ENCODE data around the gene TAOK1. TPM values are rescaled to one million over a fixed set of nuclear protein-coding genes. Genes with fewer than 3 reads are reported as not detected.

Gene TAOK1
- total RNA-seq, 1 experiment from 2014 or later, result 30.2 TPM

DNA sequence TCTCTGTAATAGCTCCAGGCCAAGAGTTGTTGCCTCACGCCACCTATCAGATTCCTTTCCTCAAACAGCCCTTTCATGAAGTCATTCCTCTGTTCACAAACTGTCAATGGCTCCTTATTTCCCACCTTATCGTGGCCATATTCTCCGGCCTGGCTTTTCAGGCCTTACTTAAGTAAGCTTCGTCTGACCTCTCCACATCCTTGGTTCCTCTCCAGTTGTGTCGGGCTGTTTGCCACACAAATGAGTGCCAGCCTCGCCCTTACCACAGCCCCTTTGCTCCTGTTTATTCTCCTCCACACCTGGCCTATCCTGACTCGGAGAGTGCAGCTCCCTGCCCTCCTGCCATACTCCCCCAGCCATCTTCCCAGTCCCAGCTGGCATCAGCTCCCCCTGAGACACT lies 180.4 kb downstream of the TAOK1 start:
- DNase-seq (ENCODE audit: low read depth), result no peak

DNA sequence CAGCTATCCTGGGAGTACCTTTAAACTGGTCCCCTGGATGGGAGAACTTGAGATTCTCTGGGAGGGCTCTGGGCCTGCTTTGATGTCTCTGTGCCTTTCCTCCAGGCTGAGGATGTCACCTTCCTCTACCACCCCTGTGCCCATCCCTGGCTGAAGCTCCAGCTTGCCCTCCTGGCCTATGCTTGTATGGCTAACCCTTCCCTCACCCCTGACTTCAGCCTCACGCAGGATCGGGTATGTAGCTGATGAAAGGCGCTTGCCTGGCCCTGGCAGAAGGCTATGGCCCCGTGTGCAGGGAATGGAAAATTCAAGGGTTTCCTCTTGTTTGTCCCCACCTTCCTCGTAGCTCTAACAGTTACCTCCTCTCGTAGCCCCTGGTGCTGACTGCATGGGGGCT lies 181.3 kb downstream of the TAOK1 start:
- DNase-seq (ENCODE audit: low read depth), result no peak

DNA sequence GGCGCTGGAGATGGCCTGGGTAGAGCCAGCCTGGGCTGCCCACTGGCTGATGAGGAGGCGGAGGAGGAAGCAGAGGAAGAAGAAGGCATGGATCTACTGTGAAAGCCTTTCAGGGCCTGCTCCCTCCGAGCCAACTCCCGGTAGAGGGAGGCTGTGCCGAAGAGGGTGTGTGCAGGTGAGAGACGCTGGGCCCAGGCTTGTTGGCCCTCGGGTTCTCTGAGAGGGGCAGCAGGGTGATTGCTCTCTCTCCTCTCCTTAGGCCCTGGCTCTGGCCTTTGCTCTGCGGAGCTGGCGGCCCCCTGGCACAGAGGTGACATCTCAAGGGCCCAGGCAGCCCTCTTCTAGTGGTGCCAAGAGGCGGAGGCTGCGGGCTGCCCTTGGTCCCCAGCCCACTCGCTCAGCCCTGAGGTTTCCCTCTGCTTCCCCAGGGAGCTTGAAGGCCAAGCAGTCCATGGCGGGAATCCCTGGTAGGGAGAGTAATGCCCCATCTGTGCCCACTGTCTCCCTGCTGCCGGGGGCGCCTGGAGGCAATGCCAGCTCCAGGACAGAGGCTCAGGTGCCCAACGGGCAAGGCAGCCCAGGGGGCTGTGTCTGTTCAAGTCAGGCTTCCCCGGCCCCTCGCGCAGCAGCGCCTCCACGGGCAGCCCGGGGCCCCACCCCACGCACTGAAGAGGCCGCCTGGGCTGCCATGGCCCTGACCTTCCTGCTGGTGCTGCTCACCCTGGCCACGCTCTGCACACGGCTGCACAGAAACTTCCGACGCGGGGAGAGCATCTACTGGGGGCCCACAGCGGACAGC lies 181.9 kb downstream of the TAOK1 start:
- DNase-seq (ENCODE audit: low read depth), result no peak

DNA sequence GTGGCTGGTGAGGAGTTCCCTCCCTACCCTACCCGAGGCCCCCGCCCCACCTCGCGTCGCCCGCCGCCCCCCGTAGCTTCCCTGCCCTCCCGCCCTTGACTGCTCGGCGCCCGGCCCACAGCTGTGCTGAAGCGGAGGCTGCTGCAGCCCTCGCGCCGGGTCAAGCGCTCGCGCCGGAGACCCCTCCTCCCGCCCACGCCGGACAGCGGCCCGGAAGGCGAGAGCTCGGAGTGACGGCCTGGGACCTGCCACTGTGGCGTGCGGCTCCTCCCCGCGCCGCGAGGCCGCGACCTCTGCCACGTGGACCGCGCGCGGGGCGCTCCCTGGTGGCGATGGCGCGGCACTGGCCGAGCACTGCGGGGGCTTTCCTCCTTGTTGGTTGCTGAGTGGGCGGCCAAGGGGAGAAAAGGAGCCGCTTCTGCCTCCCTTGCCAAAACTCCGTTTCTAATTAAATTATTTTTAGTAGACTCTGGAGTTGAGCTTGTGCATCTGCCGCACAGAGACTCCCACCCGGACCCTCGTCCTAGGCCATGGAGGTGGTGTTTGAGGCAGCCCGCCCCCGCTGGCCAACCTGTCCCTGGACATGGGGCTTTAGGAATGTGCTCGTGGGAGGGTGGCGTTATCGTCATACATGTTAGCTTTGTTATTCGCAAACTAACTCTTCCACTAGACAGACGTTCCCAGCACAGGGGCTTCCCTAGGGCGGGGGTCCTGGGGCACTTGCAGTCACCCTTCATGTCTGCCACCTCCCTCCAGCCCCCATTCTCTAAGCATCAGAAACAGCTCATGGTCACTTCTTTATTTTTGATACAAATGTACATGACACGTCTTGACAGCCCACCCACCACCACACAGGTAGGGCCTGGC lies 182.8 kb downstream of the TAOK1 start:
- DNase-seq (ENCODE audit: low read depth), result no peak

DNA sequence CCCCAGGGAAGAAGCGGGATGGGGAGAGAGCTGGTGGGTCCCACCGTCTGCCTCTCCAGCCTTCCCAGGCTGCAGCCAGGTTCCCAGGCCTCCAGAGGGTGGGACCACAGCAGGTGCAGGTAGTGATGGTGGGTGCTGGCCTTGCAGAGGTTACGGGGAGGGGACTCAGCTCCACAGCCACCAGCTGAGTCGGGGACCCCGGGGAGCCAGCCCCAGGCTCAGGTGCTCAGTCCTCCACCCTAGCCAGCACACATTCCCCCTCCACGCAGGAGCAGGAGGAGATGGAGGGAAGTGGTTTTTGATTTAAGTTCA lies 183.4 kb downstream of the TAOK1 start:
- no peak for DNase-seq (ENCODE audit: low read depth)

DNA sequence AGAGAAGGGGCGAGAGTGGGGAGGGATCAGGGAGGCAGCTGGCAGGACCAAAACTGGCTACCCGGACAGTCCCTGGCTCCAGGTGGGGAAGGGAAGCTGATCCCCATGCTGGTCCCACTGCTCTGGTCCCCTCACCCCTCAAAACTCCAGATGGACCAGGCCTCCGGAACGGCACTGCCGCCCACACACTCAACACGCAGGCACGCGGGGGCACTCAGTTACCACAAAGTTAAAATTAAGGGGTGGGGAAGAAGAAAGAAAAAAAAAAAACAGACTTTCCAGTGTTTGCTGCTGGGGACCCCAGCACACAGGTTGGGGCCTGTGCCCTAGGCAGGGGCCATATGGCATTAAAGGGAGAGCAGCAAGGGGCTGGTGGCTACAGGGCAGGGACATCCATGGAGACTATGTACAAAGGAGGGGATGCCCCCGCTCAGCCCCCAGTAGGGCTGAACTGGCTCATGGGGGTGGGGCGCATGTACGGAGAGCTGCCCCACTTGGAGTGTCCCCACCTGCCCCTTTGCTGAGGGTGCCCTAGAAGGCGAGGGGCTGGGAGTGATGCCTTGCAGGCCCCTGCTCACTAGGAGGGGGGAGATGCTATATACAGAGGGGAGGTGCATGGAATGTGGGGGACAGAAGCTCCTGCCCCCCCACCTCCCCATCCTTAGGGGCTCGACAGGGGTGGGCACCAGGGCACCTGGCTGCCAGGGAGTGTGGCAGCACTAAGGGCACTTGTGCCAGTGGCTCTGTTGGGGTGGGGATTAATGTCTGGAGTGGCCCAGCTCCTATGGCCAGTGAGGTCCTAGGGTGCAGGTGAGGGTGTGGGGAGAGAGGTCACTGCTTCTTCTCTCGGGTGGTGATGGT lies 183.9 kb downstream of the TAOK1 start:
- DNase-seq (ENCODE audit: low read depth), result no peak

DNA sequence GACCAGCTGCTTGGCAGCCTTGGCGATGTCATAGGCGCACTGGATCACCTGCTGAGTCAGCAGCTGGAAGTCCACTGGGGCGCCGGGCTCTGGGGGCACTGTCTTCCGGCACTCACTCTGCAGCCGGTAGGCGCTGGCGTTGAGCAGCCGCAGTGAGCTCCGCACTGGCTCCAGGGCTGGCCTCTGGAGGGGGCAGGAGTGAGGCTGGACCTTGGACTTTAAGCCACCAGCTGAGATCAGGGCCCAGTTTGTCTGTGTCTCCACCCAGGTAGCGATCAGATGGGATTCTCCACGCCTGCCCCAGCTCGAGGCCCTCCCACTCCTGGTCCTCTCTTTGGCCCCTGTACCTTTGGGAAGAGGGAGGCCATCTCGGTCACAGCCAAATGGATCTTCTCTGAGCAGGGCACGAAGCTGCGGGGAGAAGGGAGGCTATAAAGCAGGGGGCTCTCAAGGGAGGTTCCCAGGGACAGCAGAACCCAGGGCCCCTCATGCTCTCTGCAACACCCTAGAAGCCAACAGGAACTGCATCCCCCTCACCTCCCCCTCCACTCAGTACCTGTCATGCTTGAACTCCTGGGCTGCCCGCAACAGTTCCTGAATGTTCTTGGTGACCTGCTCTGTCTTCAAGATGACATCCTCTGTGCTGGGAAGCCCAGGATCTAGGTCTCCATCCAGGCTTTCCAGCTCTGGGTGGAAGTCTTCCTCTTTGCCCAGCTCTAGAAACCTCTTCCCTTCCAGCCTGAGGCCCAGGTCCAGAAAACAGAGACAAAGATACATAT lies 184.8 kb downstream of the TAOK1 start:
- no peak for DNase-seq (ENCODE audit: low read depth)

DNA sequence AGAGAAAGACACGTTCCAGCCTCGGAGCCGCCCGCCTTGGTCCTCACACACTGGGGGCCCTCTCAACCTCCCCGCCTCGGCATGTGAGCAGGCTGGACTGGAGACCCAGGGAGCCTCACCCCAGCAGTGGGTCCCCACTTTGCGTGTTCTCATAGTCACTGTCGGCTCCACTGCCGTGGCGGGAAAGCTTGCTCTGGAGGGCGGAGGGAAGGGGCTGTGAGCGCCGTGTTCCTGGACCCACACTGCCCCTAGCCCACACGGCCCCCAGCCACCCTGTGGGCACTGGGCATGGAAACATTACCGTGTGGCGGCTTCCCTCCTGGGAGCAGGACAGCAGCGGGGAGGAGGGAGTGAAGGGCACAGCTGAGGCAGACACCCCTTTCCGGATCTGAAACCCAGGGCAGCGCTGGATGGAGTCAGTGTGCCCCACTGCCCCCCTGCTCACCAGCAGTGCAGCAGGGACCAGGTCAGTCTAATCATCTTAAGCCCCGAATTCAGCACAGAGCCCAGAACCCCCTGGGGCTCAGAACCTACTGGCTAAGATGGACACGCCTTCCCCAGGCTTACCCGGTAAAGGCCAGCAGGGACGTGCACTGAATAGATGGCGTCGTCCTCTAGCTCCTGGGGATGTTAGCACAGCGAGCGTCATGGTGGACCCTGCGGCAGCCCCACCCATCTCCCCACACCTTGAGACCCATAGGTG lies 185.5 kb downstream of the TAOK1 start:
- DNase-seq (ENCODE audit: low read depth), result no peak

DNA sequence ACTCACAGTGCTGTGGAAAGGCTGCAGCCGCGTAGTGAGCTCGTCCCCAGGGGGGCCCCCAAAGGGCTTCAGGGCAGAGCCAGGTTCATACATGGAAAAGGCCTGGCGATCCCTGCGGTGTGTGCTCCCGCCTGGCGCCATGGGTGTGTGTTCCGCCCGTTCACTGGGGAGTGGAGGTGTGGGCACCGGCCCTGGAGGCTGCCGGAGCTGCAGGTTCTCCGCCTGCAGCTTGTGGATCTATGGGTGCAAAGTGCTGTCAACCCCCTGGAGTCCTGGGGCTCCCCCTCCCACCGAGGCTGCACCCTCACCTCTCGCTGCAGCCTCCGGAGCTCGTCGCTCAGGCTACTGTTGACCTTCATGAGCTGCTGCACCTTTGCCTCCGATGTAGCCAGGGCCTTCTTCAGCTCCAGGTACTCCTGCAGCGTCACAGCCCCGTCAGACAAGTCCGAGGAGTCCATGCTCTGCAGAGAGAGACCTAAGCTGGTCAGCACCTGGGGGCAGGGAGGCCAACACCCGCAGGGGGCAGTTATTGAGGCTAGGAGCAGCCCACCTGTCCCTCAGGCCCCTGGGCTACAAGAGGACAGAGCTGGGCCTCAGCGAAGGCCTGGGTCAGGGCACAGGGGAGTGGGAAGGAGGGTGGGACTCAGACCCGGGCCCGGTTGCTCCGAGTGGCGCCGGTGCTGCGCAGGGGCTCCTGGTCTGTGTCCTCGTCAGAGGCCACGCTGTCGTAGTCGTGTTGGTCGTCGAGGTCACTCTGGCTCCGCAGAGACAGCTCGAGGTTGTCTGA lies 186.2 kb downstream of the TAOK1 start:
- no peak for DNase-seq (ENCODE audit: low read depth)

DNA sequence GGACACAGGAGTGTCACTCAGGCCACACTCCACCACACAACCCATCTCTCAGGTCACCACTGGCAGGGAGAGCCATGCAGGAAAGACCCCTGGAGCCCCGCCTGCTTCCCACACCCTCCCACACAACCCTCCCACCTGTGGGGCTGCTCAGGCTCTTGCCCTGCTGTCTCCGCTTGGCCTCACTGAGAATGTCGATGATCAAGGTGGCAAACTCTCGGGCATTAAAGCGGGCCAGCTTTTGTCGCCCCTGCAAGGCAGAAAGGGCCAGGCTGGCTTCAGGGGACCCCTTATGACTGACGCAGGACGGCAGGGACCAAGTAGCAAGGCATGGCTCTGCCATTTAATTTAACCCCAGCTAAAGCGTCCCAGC lies 186.8 kb downstream of the TAOK1 start:
- no peak for DNase-seq (ENCODE audit: low read depth)

DNA sequence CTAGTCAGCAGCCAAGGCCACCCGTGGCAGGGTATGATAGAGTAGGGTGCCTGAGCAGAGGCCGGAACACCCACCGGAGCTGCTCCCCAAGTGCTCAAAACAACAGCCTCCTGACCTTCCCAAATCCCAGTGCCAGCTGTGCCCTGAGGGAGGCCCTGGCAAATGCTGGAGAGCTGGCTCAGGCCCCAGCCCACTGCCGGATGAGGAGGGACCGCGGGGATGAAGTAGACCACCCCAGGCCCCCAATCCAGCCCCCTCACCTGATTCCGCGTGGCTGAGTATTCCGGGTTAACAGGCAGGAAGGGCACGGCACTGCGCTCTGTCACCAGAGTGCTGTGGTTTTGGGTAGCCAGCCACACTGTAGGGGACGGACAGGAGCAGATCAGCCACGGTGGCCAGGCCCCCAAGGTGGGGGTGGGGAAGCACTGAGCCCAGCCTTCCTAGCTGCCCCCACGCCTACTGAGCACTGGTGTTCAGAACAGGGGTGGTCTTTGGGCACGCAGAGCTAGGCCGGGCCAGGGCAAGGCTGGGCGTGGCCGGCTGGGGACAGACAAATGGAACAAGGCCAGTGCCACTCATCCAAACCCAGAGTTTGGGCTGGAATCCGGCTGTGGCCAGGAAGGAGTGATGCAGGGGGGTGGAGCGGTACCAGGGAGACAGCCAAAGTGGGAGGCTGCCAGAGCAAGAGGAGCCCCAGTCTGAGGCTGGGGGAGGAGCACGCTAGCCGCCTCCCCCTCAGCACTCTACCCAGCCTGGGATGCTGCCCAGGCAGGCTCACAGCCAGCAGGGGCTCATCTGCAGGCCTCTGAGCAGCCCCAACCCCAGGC lies 187.4 kb downstream of the TAOK1 start:
- DNase-seq (ENCODE audit: low read depth), result no peak

DNA sequence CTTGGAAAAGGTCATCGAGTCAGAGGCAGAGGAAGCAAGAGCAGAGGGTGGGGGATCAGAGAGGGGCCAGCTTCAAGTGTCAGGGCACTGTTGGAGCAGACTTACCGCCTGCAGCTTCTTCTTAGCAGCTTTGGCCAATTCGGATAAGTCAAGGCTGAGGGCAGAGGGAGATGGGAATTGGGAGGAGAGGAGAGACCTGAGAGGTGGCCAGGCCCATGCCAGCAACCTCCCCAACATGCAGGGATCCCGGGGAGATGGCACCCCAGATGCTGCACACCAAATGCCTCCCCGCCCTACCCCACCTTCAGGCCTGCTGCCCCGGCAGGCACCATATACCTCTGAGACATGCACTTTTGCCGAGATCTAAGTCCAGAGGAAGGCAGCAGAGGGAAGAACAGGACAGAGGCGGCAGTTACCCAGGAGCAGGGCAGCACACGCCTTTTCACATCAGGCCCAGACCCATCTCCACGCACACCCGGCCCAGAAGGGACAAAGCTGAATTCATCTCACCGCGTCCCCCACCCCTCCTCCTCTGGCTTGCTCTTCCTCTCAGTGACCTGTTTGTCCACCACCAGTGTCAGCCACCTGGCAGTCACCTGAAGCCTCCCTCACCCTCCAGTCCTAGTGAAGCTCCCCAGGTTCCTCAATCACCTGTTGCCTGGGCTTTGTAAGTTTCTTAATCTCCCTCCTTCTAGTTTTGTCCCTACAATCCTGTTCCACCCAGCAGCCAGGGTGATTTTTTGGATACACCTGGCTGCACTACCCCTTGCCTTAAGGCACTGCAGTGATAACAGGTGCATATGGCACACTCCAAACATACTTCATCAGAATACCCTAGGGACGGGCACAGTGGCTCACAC lies 188.7 kb downstream of the TAOK1 start:
- no peak for DNase-seq (ENCODE audit: low read depth)

DNA sequence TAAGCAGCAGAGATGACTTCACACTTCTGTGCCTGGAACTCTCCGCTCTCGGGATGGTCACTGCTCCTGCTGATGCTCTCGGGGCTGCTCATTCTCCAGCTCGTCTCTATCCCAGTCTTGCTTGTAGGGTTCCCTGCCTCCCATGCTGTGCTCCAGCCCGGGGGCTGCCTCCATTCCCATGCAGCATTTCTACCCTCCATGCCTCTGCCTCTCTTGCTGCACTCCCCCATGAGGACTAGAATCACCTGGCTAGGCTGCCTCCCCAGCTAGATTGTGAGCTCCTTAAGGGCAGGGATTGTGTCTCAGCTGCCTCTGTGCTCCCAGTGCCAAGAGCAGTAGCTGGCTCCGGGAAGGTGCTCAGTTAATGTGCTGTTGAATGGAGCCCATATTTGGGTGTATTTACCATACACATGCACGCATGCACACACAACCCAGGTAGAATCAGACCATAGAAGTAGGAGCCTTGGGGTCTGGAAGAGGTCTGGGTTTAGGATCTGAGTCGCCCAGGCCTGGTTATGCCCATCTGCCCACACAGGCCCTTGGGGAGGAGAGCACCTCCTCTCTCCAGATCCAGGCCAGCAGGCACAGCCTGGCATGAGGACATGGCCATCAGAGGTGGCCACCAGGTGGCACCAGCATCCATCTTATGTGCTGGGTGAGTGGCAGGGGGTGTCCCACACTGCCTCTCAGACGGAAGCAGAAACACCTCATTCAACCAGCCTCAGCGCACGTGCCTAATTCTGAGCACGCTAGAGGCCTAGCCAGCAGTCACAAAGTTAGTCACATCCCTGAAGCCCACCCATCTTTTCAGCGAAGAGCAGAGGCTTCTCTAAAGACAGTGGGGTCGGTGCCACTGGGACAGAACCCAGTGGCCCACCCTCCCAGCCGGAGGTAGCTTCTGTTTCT lies 190.0 kb downstream of the TAOK1 start:
- peak; percentile 71 for DNase-seq (ENCODE audit: low read depth)

DNA sequence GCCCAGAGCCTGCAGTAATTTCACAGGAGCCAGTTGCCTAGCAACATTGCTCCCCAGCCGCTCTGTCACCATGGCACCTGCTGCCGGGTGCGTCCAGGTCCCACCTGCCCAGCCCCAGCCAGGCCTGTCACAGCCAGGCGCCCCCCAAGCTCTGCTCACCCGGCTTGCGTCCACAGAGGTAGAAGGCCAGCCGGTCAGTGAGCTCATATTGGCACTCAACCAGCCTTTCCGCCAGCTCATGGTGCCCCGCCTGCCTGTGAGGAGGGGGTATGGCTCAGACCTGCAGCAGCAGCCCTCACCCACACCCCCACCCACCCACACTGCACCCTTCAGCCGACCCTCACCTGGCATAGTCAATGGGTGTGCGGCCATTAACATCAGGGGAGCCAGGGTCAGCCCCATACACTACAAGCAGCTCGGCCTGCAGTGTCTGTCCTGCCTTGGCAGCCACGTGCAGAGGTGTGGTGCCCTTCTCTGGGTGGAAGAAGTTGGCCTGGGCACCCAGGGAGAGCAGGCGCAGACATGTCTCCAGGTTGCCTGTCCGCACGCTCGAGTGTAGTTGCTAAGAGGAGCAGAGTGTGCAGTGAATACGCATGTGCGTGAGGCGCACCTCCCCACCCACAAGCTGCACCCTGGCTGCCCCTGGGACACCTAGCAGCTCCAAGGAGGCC lies 191.6 kb downstream of the TAOK1 start:
- no peak for DNase-seq (ENCODE audit: low read depth)

DNA sequence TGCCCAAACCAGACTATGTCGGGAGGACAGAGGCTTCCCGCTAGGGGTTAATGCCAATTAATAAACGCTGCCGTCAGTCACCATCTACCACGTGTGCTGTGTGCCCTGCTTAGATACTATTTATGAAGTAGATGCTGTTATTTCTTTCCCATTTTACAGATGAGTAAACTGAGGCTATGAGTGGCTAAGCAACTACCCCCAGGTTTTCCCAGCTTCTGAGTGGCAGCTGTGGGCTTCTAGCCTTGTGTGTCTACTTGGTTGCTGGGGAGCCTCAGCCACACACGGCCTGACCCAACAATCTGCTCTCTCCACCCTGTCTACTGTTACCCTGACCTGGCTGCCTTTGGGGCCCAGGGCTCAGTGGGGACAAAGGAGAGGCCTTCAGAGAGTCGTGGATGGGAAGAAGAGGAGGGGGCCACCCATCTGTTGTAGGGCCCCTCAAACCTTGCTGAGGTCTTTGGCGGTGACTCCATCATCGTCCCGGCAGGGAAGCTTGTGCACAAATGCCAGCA lies 192.1 kb downstream of the TAOK1 start:
- DNase-seq (ENCODE audit: low read depth), result no peak

DNA sequence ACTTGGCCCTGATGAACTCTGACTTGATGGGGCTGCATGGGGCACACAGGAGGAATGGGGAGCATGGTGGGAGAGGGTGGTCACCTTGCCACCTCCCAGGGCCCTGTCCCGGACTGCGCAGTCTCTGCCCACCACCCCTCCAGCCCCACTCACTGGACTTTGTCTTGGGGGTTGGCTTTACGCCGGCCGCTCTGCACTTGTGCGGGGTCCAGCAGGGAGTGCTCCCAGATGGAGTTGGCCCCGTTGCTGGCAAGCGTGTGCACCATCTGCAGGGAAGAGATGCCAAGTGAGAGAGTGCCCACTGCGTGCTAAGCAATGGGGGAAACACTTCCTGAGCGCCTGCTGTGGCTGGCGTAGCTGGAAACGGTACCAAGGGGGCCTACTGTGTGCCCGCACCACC lies 192.6 kb downstream of the TAOK1 start:
- DNase-seq (ENCODE audit: low read depth), result no peak

All from RPMI7951 (cell line).